SK-N-SH (cell line): ENCODE results near the gene C19orf47.
"Not testable (repeated sequence)": the region's sequence is repeated elsewhere in the genome, so short reads cannot be mapped to it uniquely, and the experiment has no call there.

Source experiments
- CTCF ChIP-seq: fragments of 200-600 bp; sonication (generic); IDR thresholded peaks from 2 replicates; pipeline ENCODE4 v1.6.1; 2017; ENCODE audit warnings: antibody characterized with exemption, mild to moderate bottlenecking, moderate library complexity
- ELF1 ChIP-seq: IDR thresholded peaks from 2 replicates; pipeline ENCODE4 v1.4.0; 2012
- EP300 ChIP-seq, 2 experiments: IDR thresholded peaks; 2 replicates each; pipeline versions ENCODE4 v1.4.0 to v1.6.1; 2012; ENCODE audit warnings: borderline replicate concordance in 1 of 2, low read depth in 1 of 2, low read length in 1 of 2
- FOSL2 ChIP-seq: IDR thresholded peaks from 2 replicates; pipeline ENCODE4 v1.4.0; 2012; ENCODE audit warnings: low read depth, mild to moderate bottlenecking, moderate library complexity, borderline replicate concordance
- FOXM1 ChIP-seq: IDR thresholded peaks from 2 replicates; pipeline ENCODE4 v1.4.0; 2012; ENCODE audit warnings: low read depth, mild to moderate bottlenecking
- NRF1 ChIP-seq: IDR thresholded peaks from 2 replicates; pipeline ENCODE4 v1.6.1; 2012; ENCODE audit warnings: low read depth, mild to moderate bottlenecking, low read length
- PBX3 ChIP-seq: IDR thresholded peaks from 2 replicates; pipeline ENCODE4; 2012
- POLR2AphosphoS5 ChIP-seq: IDR thresholded peaks from 2 replicates; pipeline ENCODE4 v1.6.1; 2012; ENCODE audit warnings: low read depth, low read length
- RAD21 ChIP-seq: IDR thresholded peaks from 2 replicates; pipeline ENCODE4 v1.6.1; 2012; ENCODE audit warnings: mild to moderate bottlenecking, low read length
- RCOR1 ChIP-seq: fragments of 150-350 bp; IDR thresholded peaks from 2 replicates; pipeline ENCODE4 v1.6.1; 2017; ENCODE audit warnings: antibody characterized with exemption, low read length
- REST ChIP-seq: IDR thresholded peaks from 2 replicates; pipeline ENCODE4 v1.6.1; 2012; ENCODE audit warnings: mild to moderate bottlenecking, low read depth, low read length, moderate library complexity
- TAF1 ChIP-seq: IDR thresholded peaks from 2 replicates; pipeline ENCODE4 v1.6.1; 2012; ENCODE audit warnings: low read depth, mild to moderate bottlenecking, low read length, moderate library complexity, borderline replicate concordance
- USF2 ChIP-seq: fragments of 150-350 bp; IDR thresholded peaks from 2 replicates; pipeline ENCODE4 v1.6.1; 2017; ENCODE audit warnings: antibody characterized with exemption, low read length, low read depth, borderline replicate concordance
- ZBTB33 ChIP-seq: IDR thresholded peaks from 2 replicates; pipeline ENCODE4 v1.4.0; 2012; ENCODE audit warnings: low read depth, borderline replicate concordance

- TF ChIP-seq CTCF; REST; ZBTB33; RAD21; FOXM1; NRF1; RCOR1; USF2; FOSL2; EP300 (IDR thresholded peaks at IDR 0.05; ENCODE audit: borderline replicate concordance in 1 of 2, low read depth in 1 of 2, low read length in 1 of 2); TAF1; POLR2AphosphoS5; ELF1; PBX3: not testable (repeated sequence)
Measured at GRCh38 chr19:40333083-40333482, 15.1 kb downstream of the C19orf47 start.
